Activated CD4-positive, alpha-beta memory T cell treated with anti-CD3 and anti-CD28 coated beads, Interleukin-2, amount 10 ng/mL, durations not matched to agents 7 days and 5 days (primary cell): ENCODE data around the gene COX7A2L. TPM values are rescaled to one million over a fixed set of nuclear protein-coding genes. Genes with fewer than 3 reads are reported as not detected.
"Not testable (repeated sequence)": the region's sequence is repeated elsewhere in the genome, so short reads cannot be mapped to it uniquely, and the experiment has no call there.

Experiments used
- CTCF ChIA-PET: fragments of 350-600 bp; sonication (Branson Sonifier 250); formaldehyde crosslinking; loops from one replicate; lab custom pipeline; 2021; ENCODE audit warnings: antibody characterized with exemption, inconsistent platforms; lab: Charles Lee
- POLR2A ChIA-PET: fragments of 350-600 bp; sonication (Branson Sonifier 250); formaldehyde crosslinking; loops from one replicate; lab custom pipeline; 2021; ENCODE audit warnings: antibody characterized with exemption; lab: Charles Lee
- DNase-seq: peaks from one replicate; pipeline ENCODE4 v3.0.0-alpha.2; 2020
- H3K27ac Mint-ChIP-seq: one replicate; pipeline ENCODE4 v1.8.0; 2021; ENCODE audit warnings: mild to moderate bottlenecking, mixed read lengths
- H3K27me3 Mint-ChIP-seq: one replicate; pipeline ENCODE4 v1.8.0; 2021; ENCODE audit warnings: mixed read lengths
- H3K36me3 Mint-ChIP-seq: one replicate; pipeline ENCODE4 v1.8.0; 2021; ENCODE audit warnings: low read depth, mixed read lengths
- H3K4me1 Mint-ChIP-seq: one replicate; pipeline ENCODE4 v1.8.0; 2021; ENCODE audit warnings: mixed read lengths
- H3K4me3 Mint-ChIP-seq: one replicate; pipeline ENCODE4 v1.8.0; 2021; ENCODE audit warnings: mild to moderate bottlenecking, mixed read lengths
- H3K9me3 Mint-ChIP-seq: one replicate; pipeline ENCODE4 v1.8.0; 2021; ENCODE audit warnings: mixed read lengths
- total RNA-seq, 2 experiments: library from RNA; stranded (reverse); gene quantifications; one replicate each; pipeline ENCODE4 v1.2.3, GENCODE V29; 2021

The COX7A2L gene
- total RNA-seq, 2 experiments from 2014 or later: 102 TPM

DNA sequence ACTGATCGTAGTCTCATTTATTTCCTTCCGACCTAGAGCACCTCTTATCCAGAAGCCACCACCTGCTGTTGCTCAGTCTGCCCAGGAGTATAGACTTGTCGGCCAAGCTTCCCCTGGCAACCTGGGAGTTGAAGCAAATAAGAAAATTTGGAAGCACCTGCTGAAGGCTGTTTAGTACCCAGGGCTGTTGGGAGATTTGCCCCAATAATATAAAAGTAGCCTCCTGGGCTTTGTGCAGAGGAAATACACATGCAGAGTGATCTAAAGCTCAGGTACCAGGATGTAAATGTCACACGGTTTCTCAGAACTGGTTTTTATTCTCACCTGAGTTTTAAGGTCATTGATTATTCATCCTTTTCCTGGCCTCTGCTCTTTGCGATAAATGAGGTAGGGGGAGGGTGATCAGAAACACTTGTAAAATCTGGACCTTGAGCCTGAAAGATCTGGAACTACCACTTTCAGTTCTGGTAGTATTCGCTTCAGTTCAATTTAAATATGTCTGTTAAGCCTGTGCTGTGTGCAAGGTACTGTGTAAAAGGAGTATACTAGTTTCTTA, 789 bp upstream of the COX7A2L start:
- H3K4me1 Mint-ChIP-seq: peaks cover 42% of the 10 kb centered on the region
- no peaks in the 10 kb centered on the region for H3K9me3 Mint-ChIP-seq
- ChIA-PET CTCF (interaction anchor here (0.6 to 1.5 kb wide), 4 partner anchors 11 to 302 kb away, joined by 3 to 4 read pairs (median 4); no protein-coding TSS in a partner anchor), POLR2A (interaction anchor here (0.6 to 3.8 kb wide), 9 partner anchors 9 to 449 kb away, joined by 3 to 15 read pairs (median 4); no protein-coding TSS in a partner anchor)
- peak overlapping the region; percentile 82 for H3K4me3 Mint-ChIP-seq
- H3K36me3 Mint-ChIP-seq: peaks cover 10% of the 10 kb centered on the region
- peaks cover 6% of the 10 kb centered on the region for H3K27me3 Mint-ChIP-seq
- H3K27ac Mint-ChIP-seq: peak overlapping the region; percentile 85
- DNase-seq: no peak

DNA sequence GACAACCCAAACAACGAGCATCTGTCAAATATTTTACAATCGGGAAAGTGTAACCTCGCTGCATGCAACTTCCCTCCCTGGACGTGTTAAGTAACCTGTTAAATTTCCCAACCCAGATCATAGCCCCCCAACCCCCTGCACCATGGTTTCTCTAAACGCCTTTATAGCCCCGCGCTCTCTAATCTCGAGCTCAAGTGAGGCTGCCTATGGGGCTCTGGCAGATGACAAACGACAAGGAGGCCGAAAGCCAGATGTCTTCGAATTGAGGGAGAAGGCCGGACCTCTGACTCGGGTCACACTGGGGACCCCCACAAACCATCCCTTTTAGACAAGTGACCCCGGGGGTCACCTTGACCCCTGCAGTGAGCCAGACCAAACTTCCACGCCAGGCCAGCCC, 526 bp downstream of the COX7A2L start:
- no peaks in the 10 kb centered on the region for H3K9me3 Mint-ChIP-seq
- H3K4me1 Mint-ChIP-seq: peaks cover 47% of the 10 kb centered on the region
- ChIA-PET POLR2A (interaction anchor here (0.9 to 3.8 kb wide), 10 partner anchors 8 to 449 kb away, joined by 3 to 15 read pairs (median 4); no protein-coding TSS in a partner anchor), CTCF (interaction anchor here (1.6 kb wide), 1 partner anchor 271 kb away, joined by 6 read pairs; no protein-coding TSS in a partner anchor)
- H3K27me3 Mint-ChIP-seq: peaks cover 2% of the 10 kb centered on the region
- H3K27ac Mint-ChIP-seq: peak overlapping the region; percentile 85
- H3K4me3 Mint-ChIP-seq: peak overlapping the region; percentile 82
- H3K36me3 Mint-ChIP-seq: peaks cover 14% of the 10 kb centered on the region
- no peak for DNase-seq

DNA sequence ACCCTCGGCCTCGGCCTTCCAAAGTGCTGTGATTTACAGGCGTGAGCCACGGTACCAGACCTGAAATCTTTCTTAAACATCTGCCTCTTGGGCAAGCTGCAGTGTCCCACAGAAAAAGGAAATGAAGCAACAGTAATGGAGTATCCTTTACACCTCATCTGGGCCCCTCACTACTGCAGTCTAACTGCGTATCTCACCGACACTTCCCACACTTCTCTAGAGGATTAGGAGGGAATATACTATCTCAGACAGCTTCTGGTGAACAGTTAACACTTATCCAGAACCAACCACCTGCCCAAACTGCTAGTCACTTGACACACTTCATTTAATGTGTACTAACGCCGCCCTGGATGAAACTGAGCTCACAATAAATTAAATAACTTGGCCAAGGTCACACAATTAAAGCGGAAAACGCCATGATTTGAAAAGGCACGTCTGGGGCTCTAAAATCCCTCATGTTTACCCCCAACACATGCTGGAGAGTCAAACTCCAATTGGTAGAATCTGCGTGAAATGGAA, 993 bp downstream of the COX7A2L start:
- Mint-ChIP-seq H3K27me3 (peaks cover 2% of the 10 kb centered on the region), H3K4me1 (peaks cover 48% of the 10 kb centered on the region), H3K36me3 (peaks cover 16% of the 10 kb centered on the region), H3K27ac (peak overlapping the region; percentile 85), H3K9me3 (no peaks in the 10 kb centered on the region), H3K4me3 (peak overlapping the region; percentile 82)
- POLR2A ChIA-PET: interaction anchor here (0.9 to 3.8 kb wide), 9 partner anchors 9 to 449 kb away, joined by 3 to 15 read pairs (median 4); no protein-coding TSS in a partner anchor
- CTCF ChIA-PET: interaction anchor here (1.0 to 1.6 kb wide), 2 partner anchors 271 to 490 kb away, joined by 4 to 6 read pairs; no protein-coding TSS in a partner anchor
- peak; percentile 36 for DNase-seq

DNA sequence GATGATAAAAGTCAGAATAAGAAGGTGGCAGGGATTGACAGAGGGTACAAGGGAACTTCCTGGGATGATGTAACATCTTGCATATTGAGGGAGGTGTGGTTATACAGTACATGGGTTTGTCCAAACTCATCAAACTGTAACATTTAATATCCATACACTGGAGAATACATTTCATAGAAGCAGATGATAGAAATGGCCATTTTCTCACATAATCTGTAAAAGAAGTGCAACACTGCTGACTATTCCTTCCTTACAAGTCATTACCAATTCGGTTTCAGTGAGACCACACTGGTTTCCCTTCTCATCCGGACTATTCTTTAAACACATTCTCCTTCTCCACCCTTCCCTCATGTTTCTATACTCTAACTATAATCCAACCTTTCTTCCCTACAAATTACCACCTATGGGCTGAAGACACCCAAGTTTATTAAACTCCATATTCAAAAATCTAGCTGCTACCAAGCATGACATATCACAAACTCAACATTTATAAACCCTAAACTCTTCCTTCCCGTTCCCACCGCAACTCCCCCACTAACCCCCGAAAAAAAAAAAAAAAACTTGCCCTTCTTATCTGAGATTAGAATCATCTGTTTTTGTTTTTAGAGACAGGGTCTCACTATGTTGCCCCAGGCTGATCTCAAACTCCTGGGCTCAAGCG, 1.6 kb downstream of the COX7A2L start:
- Mint-ChIP-seq H3K9me3 (no peaks in the 10 kb centered on the region), H3K27me3 (peaks cover 2% of the 10 kb centered on the region), H3K36me3 (peaks cover 16% of the 10 kb centered on the region), H3K4me1 (peaks cover 54% of the 10 kb centered on the region), H3K4me3 (peak overlapping the region; percentile 82), H3K27ac (peak overlapping the region; percentile 85)
- no peak for DNase-seq
- ChIA-PET POLR2A (interaction anchor here (0.9 to 3.8 kb wide), 9 partner anchors 10 to 450 kb away, joined by 3 to 15 read pairs (median 4); no protein-coding TSS in a partner anchor), CTCF (interaction anchor here (1.0 to 1.6 kb wide), 2 partner anchors 270 to 490 kb away, joined by 4 to 6 read pairs; no protein-coding TSS in a partner anchor)

DNA sequence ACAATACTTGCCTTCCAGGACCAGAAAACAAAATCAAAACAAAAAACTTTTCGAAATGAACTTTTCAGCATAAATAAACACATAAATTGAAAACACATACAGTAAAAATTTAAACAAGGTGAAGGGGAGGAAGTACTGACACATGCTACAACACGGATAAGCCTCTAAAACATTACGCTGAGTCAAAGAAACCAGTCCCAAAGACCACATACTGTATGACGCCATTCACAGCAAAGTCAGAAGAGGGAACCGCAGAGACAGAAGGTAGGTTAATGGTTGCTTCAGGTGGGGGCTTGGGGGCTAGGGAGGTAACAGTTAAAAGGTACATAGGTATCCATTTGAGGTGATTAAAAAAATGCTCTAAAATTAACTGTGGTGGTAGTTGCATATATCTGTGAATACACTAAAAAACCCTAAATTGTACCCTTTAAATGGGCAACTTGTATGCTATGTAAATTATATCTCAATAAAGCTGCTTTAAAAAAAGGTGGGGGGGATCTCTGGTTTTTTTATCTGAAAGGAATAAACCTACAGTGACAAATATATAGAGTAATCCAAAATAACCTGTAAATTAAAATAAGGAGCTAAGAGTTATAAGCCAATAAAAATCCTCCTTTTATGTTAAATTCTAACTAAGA, 7.1 kb downstream of the COX7A2L start:
- CTCF ChIA-PET: interaction anchor here (0.8 kb wide), 1 partner anchor 513 kb away, joined by 3 read pairs; no protein-coding TSS in a partner anchor
- Mint-ChIP-seq H3K27me3 (no peaks in the 10 kb centered on the region), H3K4me1 (peaks cover 38% of the 10 kb centered on the region), H3K36me3 (peaks cover 49% of the 10 kb centered on the region), H3K4me3 (no peak overlapping the region), H3K27ac (no peak overlapping the region), H3K9me3 (no peaks in the 10 kb centered on the region)
- POLR2A ChIA-PET: no interaction called here
- no peak for DNase-seq

DNA sequence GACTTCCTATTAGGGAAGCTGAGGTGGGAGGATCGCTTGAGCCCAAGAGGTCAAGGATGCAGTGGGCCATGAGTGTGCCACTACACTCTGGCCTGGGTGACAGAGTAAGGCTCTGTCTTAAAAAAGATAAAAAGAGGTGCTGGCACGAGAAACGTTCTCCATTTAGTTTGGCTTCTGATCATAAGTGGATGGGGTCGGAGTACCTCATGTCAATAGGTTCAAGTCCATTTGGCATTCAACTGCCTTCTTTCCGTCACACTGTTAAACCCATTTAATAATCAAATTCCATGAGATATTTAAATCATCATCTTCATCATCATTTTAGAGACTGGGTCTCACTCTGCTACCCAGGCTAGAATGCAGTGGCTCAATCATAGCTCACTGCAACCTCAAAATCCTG, 9.2 kb downstream of the COX7A2L start:
- POLR2A ChIA-PET: interaction anchor here (1.3 kb wide), 1 partner anchor 9 kb away, joined by 3 read pairs; the partner anchor contains the start of gene COX7A2L
- Mint-ChIP-seq H3K4me3 (no peak overlapping the region), H3K27me3 (no peaks in the 10 kb centered on the region), H3K36me3 (peaks cover 57% of the 10 kb centered on the region), H3K27ac (no peak overlapping the region), H3K4me1 (peaks cover 21% of the 10 kb centered on the region), H3K9me3 (no peaks in the 10 kb centered on the region)
- CTCF ChIA-PET: no interaction called here
- no peak for DNase-seq

DNA sequence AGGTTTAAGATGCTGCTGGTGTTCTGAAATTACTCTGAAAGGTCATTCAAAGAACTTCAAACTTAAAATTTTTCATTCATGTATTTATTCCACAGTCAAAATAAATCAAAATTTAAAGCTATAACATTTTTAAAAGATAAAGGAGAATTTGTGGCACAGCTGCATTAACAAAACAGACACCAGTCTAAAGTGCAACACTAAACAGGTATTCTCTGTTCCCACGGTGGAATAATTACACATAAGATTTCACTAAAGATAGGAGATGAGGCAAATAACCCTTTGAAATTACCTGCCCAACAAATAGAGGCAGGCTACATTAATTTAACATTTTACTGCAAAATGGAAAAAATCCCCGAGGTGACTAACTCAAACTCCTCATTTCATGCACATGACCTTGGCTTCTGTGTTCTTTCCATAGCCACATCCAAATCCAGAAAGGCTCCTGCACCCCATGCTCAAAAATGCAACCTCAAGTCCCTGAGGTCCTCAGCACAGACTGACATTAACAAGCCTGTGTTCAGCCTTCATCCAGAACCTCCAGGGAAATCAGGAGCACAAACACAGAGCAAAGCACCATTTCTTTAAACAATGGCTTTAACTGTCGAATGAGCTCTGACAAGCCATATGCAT, 10.5 kb downstream of the COX7A2L start:
- Mint-ChIP-seq H3K27me3 (no peaks in the 10 kb centered on the region), H3K36me3 (peaks cover 60% of the 10 kb centered on the region), H3K27ac (no peak overlapping the region), H3K9me3 (no peaks in the 10 kb centered on the region), H3K4me1 (peaks cover 16% of the 10 kb centered on the region), H3K4me3 (no peak overlapping the region)
- DNase-seq: no peak
- ChIA-PET POLR2A (no interaction called here), CTCF (interaction anchor here (0.8 kb wide), 1 partner anchor 84 kb away, joined by 3 read pairs; no protein-coding TSS in a partner anchor)

DNA sequence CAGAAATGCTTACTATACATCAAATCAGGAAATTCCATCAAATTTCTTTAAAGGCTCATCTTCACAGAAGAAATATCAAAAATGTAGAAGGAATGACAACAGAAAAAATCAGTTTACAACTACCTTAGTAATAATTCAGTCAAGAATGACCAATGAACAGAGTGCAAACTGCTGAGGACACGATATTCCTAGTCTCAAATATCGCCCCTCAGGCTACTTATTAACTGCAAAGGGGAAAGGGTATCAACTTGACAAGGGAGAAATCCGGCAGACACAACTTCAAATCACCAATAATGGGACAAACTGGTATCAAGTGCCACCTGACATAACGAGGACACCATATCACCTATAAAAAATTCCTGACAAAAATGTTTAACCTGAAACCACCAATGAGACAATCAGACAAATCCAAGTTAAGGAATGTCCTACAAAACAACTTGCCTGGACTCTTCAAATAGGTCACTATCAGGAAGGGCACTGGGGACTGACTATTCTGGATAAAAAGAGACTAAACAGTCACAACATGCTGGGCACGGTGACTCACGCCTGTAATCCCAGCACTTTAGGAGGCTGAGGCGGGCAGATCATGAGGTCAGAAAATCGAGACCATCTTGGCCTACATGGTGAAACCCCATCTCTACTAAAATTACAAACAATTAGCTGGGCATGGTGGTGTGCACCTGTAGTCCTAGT, 12.8 kb downstream of the COX7A2L start:
- peaks cover 64% of the 10 kb centered on the region for H3K36me3 Mint-ChIP-seq
- DNase-seq: no peak
- H3K9me3 Mint-ChIP-seq: no peaks in the 10 kb centered on the region
- POLR2A ChIA-PET: no interaction called here
- no peaks in the 10 kb centered on the region for H3K27me3 Mint-ChIP-seq
- H3K27ac Mint-ChIP-seq: no peak overlapping the region
- H3K4me1 Mint-ChIP-seq: peaks cover under 1% of the 10 kb centered on the region
- H3K4me3 Mint-ChIP-seq: no peak overlapping the region
- CTCF ChIA-PET: no interaction called here

DNA sequence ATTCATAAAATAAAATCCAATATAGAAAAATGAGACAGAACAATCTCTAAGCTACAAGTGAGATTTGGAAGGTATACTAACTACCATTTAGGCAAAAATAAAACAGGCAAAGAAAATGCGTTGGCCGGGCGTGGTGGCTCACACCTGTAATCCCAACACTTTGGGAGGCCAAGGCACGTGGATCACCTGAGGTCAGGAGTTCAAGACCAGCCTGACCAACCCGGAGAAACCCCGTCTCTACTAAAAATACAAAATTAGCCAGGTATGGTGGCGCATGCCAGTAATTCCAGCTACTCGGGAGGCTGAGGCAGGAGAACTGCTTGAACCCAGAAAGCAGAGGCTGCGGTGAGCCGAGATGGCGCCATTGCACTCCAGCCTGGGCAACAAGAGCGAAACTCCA, 13.5 kb downstream of the COX7A2L start:
- H3K4me1 Mint-ChIP-seq, DNase-seq, H3K27ac Mint-ChIP-seq, H3K9me3 Mint-ChIP-seq, H3K4me3 Mint-ChIP-seq, H3K27me3 Mint-ChIP-seq, CTCF ChIA-PET: not testable (repeated sequence)
- peaks cover 68% of the 10 kb centered on the region for H3K36me3 Mint-ChIP-seq
- POLR2A ChIA-PET: interaction anchor here (0.7 kb wide), 1 partner anchor 46 kb away, joined by 3 read pairs; no protein-coding TSS in a partner anchor

DNA sequence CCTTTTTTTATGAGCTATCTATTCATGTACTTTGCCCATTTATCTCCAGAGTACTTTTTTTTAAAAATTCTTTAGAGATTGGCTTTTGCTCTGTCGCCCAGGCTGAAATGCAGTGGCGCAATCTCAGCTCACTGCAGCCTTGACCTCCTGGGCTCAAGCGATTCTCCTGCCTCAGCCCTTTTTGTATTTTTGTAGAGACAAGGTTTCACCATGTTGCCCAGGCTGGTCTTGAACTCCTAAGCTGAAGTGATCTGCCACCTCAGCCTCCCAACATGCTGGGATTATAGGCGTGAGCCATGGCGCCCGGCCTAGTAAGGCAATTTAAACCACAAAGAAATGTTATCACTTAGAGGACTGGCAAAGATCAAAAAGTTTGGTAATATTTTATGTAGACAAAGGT, 14.2 kb downstream of the COX7A2L start:
- POLR2A ChIA-PET, DNase-seq, H3K9me3 Mint-ChIP-seq, CTCF ChIA-PET, H3K27me3 Mint-ChIP-seq, H3K4me3 Mint-ChIP-seq, H3K27ac Mint-ChIP-seq: not testable (repeated sequence)
- Mint-ChIP-seq H3K36me3 (peaks cover 67% of the 10 kb centered on the region), H3K4me1 (peaks cover 15% of the 10 kb centered on the region)

DNA sequence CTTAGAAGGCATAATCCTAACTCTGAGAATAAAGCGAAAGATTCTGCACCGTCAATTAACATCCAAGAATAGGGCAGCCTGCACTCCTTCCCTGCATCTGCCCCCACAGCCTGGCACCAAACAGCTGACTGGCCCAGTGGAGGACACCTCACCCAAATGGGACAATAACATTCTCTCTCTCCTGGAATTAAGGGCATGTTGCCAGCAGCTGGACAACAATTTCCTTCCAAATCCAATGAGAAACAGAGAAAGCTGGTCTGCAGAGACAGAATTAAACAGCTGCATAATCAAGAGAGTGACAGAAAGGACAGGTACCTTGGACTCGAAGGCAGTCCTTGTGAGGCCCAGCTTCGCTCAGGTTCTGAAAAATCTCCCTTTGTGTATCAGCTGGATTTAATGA, 15.0 kb downstream of the COX7A2L start:
- H3K27ac Mint-ChIP-seq: no peak overlapping the region
- CTCF ChIA-PET: no interaction called here
- H3K9me3 Mint-ChIP-seq: no peaks in the 10 kb centered on the region
- H3K36me3 Mint-ChIP-seq: peaks cover 64% of the 10 kb centered on the region
- no peaks in the 10 kb centered on the region for H3K27me3 Mint-ChIP-seq
- POLR2A ChIA-PET: no interaction called here
- peaks cover 21% of the 10 kb centered on the region for H3K4me1 Mint-ChIP-seq
- no peak for DNase-seq
- no peak overlapping the region for H3K4me3 Mint-ChIP-seq

DNA sequence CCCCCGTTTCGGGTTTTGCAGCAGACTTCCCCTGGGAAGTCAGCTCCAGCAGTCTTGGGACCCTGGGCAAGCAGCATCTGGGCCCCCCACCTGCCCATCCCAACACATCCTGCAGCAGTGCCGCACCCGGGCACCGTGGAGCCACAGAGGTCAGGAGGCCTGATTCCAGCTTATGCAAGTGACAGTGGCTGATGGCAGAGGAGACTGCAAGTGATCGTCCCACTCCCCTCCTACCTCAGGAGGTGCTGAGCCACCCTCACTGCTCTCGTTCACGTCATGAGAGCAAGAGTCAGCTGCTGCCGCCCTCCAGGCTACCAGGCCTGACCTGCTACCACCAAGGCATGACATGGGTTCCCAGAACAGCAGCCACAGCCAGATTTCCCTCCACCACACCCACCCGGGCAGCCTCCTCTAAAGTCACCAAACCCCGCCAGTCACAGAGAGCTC, 18.2 kb downstream of the COX7A2L start:
- H3K4me3 Mint-ChIP-seq: no peak overlapping the region
- ChIA-PET CTCF (interaction anchor here (2.3 kb wide), 1 partner anchor 14 kb away, joined by 8 read pairs; no protein-coding TSS in a partner anchor), POLR2A (interaction anchor here (1.2 kb wide), 1 partner anchor 16 kb away, joined by 3 read pairs; no protein-coding TSS in a partner anchor)
- DNase-seq: no peak
- H3K27ac Mint-ChIP-seq: no peak overlapping the region
- H3K9me3 Mint-ChIP-seq: no peaks in the 10 kb centered on the region
- peaks cover 21% of the 10 kb centered on the region for H3K4me1 Mint-ChIP-seq
- H3K27me3 Mint-ChIP-seq: no peaks in the 10 kb centered on the region
- peaks cover 70% of the 10 kb centered on the region for H3K36me3 Mint-ChIP-seq
